Activated CD8-positive, alpha-beta memory T cell treated with anti-CD3 and anti-CD28 coated beads for 4 hours (primary cell): ENCODE results near the gene AQP12B.
"Not testable (repeated sequence)": the region's sequence is repeated elsewhere in the genome, so short reads cannot be mapped to it uniquely, and the experiment has no call there.

Source experiments
- DNase-seq, 2 donors: peaks; one replicate each; pipeline ENCODE4 v3.0.0-alpha.2; 2020; ENCODE audit warnings: low read depth in 2 of 2

Gene AQP12B

DNA sequence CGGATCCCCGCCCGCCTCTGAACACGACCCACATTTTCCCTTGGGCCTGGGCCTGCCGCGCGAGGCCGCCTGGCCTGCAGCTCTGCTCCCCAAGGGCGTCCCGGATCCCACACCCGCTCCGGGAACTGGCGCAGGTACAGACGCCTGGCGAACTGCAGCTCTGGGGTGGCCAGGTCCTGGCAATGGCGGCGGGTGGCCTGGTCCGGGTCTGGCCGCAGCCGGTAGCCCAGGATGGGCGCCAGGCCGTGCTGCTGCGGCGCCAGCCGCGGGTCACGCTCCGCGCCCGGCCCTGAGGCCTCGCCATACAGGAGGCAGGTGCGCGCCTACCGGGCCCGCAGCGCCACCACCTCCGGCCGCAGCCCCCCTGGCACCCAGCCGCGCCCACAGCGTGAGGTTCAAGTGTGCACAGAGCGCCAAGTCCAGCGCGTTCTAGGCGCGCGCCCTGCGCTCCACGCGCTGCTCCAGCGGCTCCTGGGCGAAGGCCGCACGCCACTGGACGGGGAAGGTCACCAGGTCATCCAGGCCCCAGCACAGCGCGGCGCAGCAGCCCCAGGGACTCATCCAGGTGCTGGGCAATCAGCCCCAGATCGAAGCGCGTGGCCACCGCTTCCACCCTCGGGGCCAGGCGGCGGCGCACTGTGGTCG, 18.5 kb upstream of the AQP12B start:
- no peak for DNase-seq

DNA sequence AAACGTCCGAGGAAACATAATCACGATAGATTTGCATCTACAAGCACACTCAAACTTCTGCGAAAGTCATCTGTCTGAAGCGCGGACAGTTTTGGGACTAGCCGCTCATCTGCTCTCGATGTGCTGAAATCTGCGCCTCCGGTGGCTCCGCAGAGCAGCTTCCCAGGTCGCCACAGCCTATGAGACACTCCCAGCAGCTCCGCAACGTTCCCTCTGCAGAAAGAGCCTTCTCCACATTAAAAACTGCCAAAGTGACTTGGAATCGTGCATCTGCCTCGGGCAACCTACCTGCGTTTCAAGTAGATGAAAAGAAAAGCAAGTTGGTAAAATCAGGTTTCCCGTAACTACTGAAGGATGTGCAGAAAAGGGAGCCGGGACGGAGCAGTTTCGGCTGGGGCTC, 17.9 kb upstream of the AQP12B start:
- not testable (repeated sequence) for DNase-seq

DNA sequence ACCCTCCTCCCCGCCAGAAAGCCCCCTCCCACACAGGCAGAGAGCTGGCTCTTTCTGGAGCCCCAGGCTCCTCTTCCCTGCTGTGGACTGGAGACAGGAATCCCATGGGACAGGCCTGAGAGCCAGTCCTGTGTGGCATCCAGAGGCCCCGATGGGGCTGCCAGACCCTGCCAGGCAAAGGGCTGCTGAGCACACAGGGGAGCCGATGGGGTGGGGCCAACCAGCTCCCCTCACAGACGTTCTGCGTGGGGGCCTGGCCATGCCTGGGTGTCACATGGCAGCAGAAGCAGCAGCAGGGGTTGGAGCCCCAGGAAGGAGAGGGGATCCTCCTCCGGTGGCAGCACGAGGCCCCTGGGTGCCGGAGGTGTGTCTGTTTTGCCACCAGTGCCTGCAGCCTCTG, 17.1 kb upstream of the AQP12B start:
- DNase-seq: not testable (repeated sequence)

DNA sequence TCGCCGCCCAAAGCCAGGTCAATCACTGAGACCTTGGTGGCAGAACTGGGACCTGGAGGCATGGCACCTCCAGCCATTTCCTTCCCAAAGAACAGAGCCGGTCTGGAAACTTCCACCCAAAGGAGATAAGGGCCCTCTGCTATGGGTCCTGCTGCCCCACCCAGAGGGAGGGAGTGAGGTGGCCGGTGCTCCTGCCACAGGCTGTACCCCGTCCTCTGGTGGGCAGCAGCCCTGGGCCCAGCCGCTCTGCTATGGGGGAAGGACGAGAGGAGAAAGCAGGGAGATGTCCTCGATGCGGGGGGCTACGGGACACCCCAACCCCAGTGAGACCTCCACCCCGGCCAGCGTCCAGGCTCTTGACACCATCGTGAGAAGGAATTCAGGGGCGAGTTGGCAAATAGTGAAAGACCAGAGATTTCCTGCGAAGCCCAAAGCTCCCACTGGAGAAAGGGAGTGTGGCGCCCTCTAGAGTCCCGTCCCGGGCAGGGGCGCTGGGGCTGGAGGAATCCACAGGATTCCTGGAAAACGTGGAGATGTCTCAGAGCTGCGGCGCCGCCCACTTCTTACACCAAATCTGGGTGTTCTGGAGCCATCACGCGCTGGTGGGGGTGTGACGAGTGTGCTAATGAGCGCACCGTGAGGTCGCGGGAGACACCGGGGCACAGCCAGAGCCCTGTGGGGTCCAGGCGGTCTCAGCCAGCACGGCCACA, 16.3 kb upstream of the AQP12B start:
- not testable (repeated sequence) for DNase-seq

DNA sequence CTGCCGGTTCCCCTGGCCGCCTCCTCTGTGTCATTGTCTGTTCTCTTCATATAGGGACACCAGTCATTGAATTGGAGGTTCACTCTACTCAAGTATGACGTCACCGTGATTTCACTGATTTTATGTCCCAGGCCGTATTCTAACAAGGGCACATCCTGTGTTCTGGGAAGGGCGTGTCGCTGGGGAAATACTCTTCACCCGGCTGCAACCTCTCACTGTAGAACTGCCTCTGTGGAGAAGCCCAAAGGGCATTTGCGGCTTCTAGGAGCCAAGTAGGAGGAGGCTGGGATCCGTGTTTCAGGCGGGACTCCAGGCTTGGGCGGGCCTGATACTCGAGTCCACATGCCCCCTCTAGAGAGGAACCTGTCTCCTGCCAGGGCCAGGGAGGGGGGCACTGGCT, 13.8 kb upstream of the AQP12B start:
- not testable (repeated sequence) for DNase-seq

DNA sequence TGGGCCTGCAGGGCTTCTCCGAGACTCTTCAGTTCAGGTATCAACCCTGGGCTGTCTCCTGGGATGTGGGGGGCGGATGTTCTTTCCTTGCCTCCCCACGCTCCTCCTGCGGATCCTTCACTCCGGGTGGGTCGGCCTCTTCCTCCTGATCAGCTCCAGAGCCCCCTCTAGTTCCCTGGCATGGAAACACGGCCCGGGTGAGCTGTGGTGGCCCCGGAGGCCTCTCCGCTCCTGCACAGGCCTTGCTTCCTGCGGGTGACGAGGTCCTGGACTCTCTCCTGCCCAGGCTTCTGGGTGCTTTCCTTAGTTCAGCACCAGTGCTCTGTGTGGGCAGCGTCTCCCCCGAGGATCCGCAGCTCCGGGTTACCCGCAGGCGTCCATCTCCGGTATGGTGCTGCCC, 12.9 kb upstream of the AQP12B start:
- not testable (repeated sequence) for DNase-seq

DNA sequence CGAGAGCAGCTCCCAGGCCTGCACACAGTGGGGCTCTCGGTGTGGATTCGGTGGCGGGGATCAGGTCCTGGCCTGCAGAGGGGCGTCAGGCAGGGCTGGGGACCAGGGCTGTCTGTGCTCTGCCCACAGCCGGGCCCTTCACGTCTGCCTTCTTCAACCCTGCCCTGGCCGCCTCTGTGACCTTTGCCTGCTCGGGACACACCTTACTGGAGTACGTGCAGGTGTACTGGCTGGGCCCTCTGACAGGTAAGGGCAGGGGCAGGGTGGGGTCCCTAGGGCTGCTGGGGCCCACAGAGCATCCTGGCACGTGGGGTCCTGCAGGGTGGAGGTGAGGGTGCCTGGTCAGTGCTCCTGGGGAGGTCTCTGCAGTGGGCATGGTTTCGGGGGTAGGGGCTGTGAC, 11.6 kb upstream of the AQP12B start:
- DNase-seq: not testable (repeated sequence)

DNA sequence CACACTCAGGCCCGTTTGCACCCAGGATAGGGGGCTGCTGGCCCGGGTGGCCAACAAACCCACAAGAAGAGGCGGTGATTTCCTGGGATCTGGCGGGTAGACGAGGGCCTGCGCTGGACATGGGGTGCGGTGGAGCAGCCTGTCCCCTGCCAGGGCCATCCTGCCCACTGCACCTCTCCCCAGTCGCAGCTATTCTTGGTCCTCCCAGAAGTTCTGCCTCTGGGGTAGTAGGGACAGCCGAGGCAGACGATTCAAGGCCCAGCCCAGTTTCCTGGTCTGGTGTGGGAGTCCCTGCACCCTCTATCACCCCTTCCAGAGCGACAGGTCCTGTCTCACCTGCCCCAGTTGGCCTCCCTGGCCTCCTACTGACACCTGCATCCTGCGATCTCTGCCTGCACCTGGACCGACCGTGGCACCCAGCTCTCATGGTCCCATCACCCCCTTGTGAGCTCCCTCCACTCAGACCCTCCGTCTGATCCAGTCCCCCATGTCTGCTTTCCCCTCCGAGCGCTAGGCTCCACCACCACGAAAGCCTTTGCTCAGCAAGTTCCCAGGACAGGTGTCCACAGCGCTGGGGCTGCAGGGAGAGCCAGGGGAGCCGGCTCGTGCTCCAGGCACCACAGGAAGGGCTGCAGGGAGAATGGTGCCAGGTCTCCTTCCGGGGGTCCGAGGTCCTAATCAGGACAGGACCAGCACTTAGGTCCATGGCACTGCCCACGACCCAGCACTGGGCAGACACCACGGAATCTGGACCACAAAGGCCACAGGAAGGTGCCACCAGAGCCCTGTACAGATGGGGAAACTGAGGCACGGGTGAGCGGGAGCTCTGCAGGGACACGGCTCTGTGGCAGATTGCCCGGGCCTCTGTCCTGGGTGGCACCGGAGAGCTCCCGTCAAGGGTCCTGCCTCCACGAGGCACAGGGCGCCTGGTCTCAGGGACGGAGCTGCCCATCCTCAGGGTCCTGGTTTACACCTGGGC, 10.2 kb upstream of the AQP12B start:
- DNase-seq: not testable (repeated sequence)

- not testable (repeated sequence) for DNase-seq
Observed at GRCh38 chr2:240691631-240692420, 9.1 kb upstream of the AQP12B start, which contains the start of gene AQP12A. Gene AQP12A, plus strand, starts transcription at chr2:240691866. Its CDS starts 48 bp downstream, at chr2:240691914.

GRCh38 chr2:240691075-240691427, 8.4 kb upstream of the AQP12B start:
- not testable (repeated sequence) for DNase-seq

GRCh38 chr2:240690421-240691074, 7.9 kb upstream of the AQP12B start:
- DNase-seq: not testable (repeated sequence)

DNA sequence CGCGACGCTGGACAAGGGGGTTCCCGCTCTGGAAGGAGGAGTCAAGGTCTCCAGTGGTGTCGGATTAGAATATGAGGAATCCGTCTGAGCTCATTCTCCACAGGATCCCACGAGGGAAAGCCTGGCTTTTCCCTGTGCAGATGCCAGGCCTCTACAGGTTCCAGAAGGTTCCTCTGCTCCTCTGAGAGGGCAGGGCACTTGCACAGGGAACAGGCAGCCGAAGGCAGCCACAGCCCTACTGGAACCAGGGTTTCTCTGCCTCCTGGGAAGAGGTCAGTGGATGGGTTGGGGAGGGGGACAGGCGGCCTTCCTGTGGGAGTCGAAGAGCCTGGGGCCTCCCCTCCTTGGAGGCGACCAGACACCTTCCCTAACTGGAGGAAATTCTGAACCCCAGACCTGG, 7.3 kb upstream of the AQP12B start:
- no peak for DNase-seq

- DNase-seq: no peak
Observed at GRCh38 chr2:240688553-240688919, 5.9 kb upstream of the AQP12B start.

DNA sequence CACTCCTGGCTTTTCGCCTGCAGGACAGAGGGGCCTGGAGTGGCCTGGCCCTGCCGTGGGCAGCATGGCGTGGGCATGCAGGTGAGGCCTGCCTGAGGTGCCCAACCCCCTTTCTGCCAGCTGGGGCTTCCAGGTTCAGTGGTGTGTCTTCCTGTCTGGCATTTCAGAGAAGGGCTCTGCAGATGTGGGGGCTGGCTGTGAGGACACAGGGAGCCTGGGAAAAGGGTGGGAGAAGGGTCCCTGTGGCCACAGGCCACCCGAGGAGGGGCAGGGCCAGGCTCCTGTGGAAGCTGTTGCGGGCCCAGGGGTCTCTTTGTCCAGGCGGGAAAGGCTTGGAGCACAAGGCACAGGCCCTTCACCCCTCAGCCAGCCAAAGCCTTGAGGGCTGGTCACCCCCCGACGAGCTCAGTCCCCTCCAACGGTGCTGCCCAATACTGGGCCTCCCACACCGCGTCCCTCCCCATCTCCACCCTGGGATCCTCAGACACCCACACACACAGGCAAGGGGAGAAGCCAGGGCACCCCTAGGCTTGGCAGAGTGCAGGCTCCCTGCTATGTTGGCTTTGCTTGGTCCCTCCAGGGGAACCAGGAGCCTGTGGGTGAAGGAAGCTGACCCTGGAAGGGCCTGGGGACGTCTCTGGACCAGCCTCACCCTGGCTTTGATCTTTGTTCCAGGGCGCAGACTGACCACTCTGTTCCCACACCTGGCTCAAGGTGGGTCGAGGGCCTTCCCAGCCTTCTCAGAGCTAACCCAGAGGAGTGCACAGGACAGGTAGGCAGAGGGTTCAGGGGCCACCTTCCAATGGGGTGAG, 5.3 kb upstream of the AQP12B start:
- DNase-seq: no peak

- no peak for DNase-seq
Observed at GRCh38 chr2:240687045-240687740, 4.5 kb upstream of the AQP12B start.

GRCh38 chr2:240686460-240686859, 3.8 kb upstream of the AQP12B start:
- DNase-seq: no peak

GRCh38 chr2:240685771-240686371, 3.2 kb upstream of the AQP12B start:
- no peak for DNase-seq

- DNase-seq: not testable (repeated sequence)
Observed at GRCh38 chr2:240683980-240684728, 1.5 kb upstream of the AQP12B start.
